ENCODE measurements around the gene DNER. TPM values are rescaled to one million over a fixed set of nuclear protein-coding genes. Genes with fewer than 3 reads are reported as not detected.

Gene DNER
- total and polyA plus RNA-seq, 4 donors, result 0.01 TPM; not detected in 3

DNA sequence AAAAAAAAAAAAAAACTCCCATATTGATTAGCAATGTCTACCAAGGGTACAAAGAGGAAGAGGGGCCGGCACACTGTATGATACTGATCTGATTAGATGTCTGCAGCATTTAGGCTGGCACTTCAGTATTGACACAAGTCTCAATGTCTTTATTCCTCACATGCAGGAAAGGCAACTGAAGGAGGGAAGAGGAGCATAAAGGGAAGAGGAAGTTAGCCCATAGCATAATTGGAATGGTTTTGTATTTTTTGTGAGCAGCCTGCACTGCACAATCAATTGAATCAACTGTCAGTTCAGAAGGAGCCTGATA lies 79.0 kb downstream of the DNER start:
- WGBS, result 63% methylated on average over 1 of the region's 1 CpG
- no peak for TF ChIP-seq TAF1 (conservative IDR thresholded peaks at IDR 0.05)
- no peak for TF ChIP-seq YY1 (IDR thresholded peaks at IDR 0.05)
- TF ChIP-seq, protein P1, sequence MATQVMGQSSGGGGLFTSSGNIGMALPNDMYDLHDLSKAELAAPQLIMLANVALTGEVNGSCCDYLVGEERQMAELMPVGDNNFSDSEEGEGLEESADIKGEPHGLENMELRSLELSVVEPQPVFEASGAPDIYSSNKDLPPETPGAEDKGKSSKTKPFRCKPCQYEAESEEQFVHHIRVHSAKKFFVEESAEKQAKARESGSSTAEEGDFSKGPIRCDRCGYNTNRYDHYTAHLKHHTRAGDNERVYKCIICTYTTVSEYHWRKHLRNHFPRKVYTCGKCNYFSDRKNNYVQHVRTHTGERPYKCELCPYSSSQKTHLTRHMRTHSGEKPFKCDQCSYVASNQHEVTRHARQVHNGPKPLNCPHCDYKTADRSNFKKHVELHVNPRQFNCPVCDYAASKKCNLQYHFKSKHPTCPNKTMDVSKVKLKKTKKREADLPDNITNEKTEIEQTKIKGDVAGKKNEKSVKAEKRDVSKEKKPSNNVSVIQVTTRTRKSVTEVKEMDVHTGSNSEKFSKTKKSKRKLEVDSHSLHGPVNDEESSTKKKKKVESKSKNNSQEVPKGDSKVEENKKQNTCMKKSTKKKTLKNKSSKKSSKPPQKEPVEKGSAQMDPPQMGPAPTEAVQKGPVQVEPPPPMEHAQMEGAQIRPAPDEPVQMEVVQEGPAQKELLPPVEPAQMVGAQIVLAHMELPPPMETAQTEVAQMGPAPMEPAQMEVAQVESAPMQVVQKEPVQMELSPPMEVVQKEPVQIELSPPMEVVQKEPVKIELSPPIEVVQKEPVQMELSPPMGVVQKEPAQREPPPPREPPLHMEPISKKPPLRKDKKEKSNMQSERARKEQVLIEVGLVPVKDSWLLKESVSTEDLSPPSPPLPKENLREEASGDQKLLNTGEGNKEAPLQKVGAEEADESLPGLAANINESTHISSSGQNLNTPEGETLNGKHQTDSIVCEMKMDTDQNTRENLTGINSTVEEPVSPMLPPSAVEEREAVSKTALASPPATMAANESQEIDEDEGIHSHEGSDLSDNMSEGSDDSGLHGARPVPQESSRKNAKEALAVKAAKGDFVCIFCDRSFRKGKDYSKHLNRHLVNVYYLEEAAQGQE (IDR thresholded peaks at IDR 0.05), result no peak
- no peak for TF ChIP-seq HNF4A (conservative IDR thresholded peaks at IDR 0.05)
- TF ChIP-seq, protein P2, sequence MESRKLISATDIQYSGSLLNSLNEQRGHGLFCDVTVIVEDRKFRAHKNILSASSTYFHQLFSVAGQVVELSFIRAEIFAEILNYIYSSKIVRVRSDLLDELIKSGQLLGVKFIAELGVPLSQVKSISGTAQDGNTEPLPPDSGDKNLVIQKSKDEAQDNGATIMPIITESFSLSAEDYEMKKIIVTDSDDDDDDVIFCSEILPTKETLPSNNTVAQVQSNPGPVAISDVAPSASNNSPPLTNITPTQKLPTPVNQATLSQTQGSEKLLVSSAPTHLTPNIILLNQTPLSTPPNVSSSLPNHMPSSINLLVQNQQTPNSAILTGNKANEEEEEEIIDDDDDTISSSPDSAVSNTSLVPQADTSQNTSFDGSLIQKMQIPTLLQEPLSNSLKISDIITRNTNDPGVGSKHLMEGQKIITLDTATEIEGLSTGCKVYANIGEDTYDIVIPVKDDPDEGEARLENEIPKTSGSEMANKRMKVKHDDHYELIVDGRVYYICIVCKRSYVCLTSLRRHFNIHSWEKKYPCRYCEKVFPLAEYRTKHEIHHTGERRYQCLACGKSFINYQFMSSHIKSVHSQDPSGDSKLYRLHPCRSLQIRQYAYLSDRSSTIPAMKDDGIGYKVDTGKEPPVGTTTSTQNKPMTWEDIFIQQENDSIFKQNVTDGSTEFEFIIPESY (IDR thresholded peaks at IDR 0.05), result no peak
- no peak for TF ChIP-seq FOXA1 (IDR thresholded peaks at IDR 0.05)
- no peak for TF ChIP-seq JUND (IDR thresholded peaks at IDR 0.05)
- no peak for TF ChIP-seq RXRA (IDR thresholded peaks at IDR 0.05)
- TF ChIP-seq FOXA2 (IDR thresholded peaks at IDR 0.05), result no peak
- TF ChIP-seq SP1 (IDR thresholded peaks at IDR 0.05), result no peak
- TF ChIP-seq, protein P3, sequence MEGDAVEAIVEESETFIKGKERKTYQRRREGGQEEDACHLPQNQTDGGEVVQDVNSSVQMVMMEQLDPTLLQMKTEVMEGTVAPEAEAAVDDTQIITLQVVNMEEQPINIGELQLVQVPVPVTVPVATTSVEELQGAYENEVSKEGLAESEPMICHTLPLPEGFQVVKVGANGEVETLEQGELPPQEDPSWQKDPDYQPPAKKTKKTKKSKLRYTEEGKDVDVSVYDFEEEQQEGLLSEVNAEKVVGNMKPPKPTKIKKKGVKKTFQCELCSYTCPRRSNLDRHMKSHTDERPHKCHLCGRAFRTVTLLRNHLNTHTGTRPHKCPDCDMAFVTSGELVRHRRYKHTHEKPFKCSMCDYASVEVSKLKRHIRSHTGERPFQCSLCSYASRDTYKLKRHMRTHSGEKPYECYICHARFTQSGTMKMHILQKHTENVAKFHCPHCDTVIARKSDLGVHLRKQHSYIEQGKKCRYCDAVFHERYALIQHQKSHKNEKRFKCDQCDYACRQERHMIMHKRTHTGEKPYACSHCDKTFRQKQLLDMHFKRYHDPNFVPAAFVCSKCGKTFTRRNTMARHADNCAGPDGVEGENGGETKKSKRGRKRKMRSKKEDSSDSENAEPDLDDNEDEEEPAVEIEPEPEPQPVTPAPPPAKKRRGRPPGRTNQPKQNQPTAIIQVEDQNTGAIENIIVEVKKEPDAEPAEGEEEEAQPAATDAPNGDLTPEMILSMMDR (IDR thresholded peaks at IDR 0.05; ENCODE audit: low read depth, low read length, missing input control), result no peak
- no peak for TF ChIP-seq HNF4G (IDR thresholded peaks at IDR 0.05)
- TF ChIP-seq GABPA (IDR thresholded peaks at IDR 0.05 in 1 of 2, conservative IDR thresholded peaks at IDR 0.05 in 1 of 2), result no peak
- TF ChIP-seq, protein P4, sequence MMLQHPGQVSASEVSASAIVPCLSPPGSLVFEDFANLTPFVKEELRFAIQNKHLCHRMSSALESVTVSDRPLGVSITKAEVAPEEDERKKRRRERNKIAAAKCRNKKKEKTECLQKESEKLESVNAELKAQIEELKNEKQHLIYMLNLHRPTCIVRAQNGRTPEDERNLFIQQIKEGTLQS (IDR thresholded peaks at IDR 0.05), result no peak
- TF ChIP-seq, protein P5, sequence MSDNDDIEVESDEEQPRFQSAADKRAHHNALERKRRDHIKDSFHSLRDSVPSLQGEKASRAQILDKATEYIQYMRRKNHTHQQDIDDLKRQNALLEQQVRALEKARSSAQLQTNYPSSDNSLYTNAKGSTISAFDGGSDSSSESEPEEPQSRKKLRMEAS (IDR thresholded peaks at IDR 0.05), result no peak
- TF ChIP-seq EGR1 (IDR thresholded peaks at IDR 0.05; ENCODE audit: low read depth in 2 of 2), result no peak
- no peak for TF ChIP-seq NR2F2 (IDR thresholded peaks at IDR 0.05)
- no peak for TF ChIP-seq RAD21 (IDR thresholded peaks at IDR 0.05)
- H3K4me1 ChIP-seq (ENCODE audit: control insufficient read depth in 4 of 4, insufficient read depth in 4 of 4, low read length in 3 of 4), result no peaks in the 10 kb centered on the region
- H3K27me3 ChIP-seq (ENCODE audit: control insufficient read depth in 4 of 4, insufficient read depth in 4 of 4, low read length in 3 of 4), result peaks cover 0 to 3% (median 0%) of the 10 kb centered on the region in 4 donors
- no peak for DNase-seq (ENCODE audit: low spot score)
- no peak overlapping the region for H3K27ac ChIP-seq (ENCODE audit: low read depth in 1 of 2, low read length in 2 of 2)
- no peaks in the 10 kb centered on the region for H3K36me3 ChIP-seq (ENCODE audit: control insufficient read depth in 4 of 4, insufficient read depth in 3 of 4, low read depth in 1 of 4, low read length in 3 of 4)
- H3K4me3 ChIP-seq (ENCODE audit: low read depth in 1 of 3, low read length in 3 of 3), result no peak overlapping the region
- H3K9ac ChIP-seq (ENCODE audit: low read depth in 1 of 2, low read length in 2 of 2), result no peak overlapping the region
- no peaks in the 10 kb centered on the region for H3K9me3 ChIP-seq (ENCODE audit: control insufficient read depth in 4 of 4, low read length in 3 of 4)
